ENCODE data around the gene APOA5.
"Not testable (repeated sequence)": the region's sequence is repeated elsewhere in the genome, so short reads cannot be mapped to it uniquely, and the experiment has no call there.

Gene APOA5

DNA sequence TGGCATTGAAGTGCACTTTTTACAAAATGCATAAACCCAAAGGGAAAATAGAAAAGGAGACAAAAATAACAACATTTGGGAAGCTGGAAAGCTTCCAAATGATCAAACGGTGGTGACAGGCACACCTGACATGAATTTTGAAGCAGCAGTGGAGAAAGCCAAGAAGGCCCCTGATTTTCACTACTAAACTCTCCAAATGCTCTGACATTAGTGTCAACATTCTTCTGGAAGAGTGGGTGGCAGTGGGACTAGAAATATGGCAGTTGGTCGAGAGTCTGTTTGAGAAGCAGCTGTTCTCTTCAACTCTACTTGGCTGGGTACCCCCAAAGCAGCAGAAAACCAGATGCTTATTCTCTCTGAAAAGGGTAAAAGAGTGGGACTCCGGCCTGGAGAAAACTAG, 12.3 kb upstream of the APOA5 start:
- H3K27me3 ChIP-seq (ENCODE audit: insufficient read depth, low read depth, severe bottlenecking) = no peaks in the 10 kb centered on the region
- no peak for DNase-seq
- no peak overlapping the region for H3K4me3 ChIP-seq (ENCODE audit: low read depth, low read length)
- H3K27ac ChIP-seq = no peak overlapping the region
- H3K36me3 ChIP-seq = no peaks in the 10 kb centered on the region
- TF ChIP-seq, protein P1, sequence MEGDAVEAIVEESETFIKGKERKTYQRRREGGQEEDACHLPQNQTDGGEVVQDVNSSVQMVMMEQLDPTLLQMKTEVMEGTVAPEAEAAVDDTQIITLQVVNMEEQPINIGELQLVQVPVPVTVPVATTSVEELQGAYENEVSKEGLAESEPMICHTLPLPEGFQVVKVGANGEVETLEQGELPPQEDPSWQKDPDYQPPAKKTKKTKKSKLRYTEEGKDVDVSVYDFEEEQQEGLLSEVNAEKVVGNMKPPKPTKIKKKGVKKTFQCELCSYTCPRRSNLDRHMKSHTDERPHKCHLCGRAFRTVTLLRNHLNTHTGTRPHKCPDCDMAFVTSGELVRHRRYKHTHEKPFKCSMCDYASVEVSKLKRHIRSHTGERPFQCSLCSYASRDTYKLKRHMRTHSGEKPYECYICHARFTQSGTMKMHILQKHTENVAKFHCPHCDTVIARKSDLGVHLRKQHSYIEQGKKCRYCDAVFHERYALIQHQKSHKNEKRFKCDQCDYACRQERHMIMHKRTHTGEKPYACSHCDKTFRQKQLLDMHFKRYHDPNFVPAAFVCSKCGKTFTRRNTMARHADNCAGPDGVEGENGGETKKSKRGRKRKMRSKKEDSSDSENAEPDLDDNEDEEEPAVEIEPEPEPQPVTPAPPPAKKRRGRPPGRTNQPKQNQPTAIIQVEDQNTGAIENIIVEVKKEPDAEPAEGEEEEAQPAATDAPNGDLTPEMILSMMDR (IDR thresholded peaks at IDR 0.05; ENCODE audit: low read depth, low read length) = no peak
- no peaks in the 10 kb centered on the region for H3K9me3 ChIP-seq (ENCODE audit: severe bottlenecking)

DNA sequence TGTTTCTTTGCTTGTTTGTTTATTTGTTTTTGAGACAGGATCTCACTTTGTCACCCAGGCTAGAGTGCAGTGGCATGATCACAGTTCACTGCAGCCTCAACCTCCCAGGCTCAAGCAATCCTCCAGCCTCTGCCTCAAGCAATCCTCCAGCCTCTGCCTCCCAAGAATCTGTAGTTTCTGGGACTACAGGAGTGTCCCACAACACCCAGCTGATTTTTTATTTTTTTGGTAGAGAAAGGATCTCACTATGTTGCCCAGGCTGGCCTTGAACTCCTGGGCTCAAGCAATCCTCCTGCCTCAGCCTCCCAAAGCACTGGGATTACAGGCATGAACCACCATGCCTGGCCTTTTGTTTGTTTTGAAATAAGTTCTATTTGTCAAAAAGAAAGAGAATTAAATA, 10.0 kb upstream of the APOA5 start:
- H3K9me3 ChIP-seq (ENCODE audit: severe bottlenecking); H3K4me3 ChIP-seq (ENCODE audit: low read depth, low read length); H3K36me3 ChIP-seq; H3K27ac ChIP-seq; H3K27me3 ChIP-seq (ENCODE audit: insufficient read depth, low read depth, severe bottlenecking); DNase-seq: not testable (repeated sequence)

- H3K36me3 ChIP-seq = no peaks in the 10 kb centered on the region
- TF ChIP-seq, protein P1 (IDR thresholded peaks at IDR 0.05; ENCODE audit: low read depth, low read length) = no peak
- H3K27me3 ChIP-seq (ENCODE audit: insufficient read depth, low read depth, severe bottlenecking) = no peaks in the 10 kb centered on the region
- H3K9me3 ChIP-seq (ENCODE audit: severe bottlenecking) = no peaks in the 10 kb centered on the region
- no peak for DNase-seq
- H3K27ac ChIP-seq = no peak overlapping the region
- no peak overlapping the region for H3K4me3 ChIP-seq (ENCODE audit: low read depth, low read length)
Measured at GRCh38 chr11:116800610-116801009, 8.9 kb upstream of the APOA5 start.

GRCh38 chr11:116798368-116798767, 6.7 kb upstream of the APOA5 start:
- H3K9me3 ChIP-seq (ENCODE audit: severe bottlenecking) = no peaks in the 10 kb centered on the region
- no peak for DNase-seq
- H3K27ac ChIP-seq = no peak overlapping the region
- no peak overlapping the region for H3K4me3 ChIP-seq (ENCODE audit: low read depth, low read length)
- no peaks in the 10 kb centered on the region for H3K36me3 ChIP-seq
- no peaks in the 10 kb centered on the region for H3K27me3 ChIP-seq (ENCODE audit: insufficient read depth, low read depth, severe bottlenecking)
- TF ChIP-seq, protein P1 (IDR thresholded peaks at IDR 0.05; ENCODE audit: low read depth, low read length) = no peak

DNA sequence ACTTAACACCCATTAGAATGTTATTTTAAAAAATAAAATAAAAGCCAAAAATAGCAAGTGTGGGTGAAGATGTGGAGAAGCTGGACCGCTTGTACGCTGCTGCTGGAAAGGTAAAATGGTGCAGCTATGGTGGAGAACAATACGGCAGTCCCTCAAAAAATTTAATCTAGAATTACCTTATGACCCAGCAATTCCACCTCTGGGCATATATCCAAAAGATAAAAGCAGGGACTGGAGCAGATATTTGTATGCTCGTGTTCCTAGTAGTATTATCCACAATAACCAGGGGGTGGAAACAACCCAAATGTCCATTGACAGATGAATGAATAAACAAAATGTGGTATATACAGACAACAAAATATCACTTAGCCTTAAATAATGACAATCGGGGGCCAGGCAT, 6.1 kb upstream of the APOA5 start:
- Histone ChIP-seq H3K27ac (no peak overlapping the region), H3K4me3 (ENCODE audit: low read depth, low read length) (no peak overlapping the region), H3K9me3 (ENCODE audit: severe bottlenecking) (no peaks in the 10 kb centered on the region), H3K36me3 (no peaks in the 10 kb centered on the region), H3K27me3 (ENCODE audit: insufficient read depth, low read depth, severe bottlenecking) (no peaks in the 10 kb centered on the region)
- TF ChIP-seq, protein P1 (IDR thresholded peaks at IDR 0.05; ENCODE audit: low read depth, low read length) = no peak
- no peak for DNase-seq

GRCh38 chr11:116796548-116796947, 4.9 kb upstream of the APOA5 start:
- H3K36me3 ChIP-seq = no peaks in the 10 kb centered on the region
- H3K27ac ChIP-seq = no peak overlapping the region
- H3K9me3 ChIP-seq (ENCODE audit: severe bottlenecking) = no peaks in the 10 kb centered on the region
- no peak overlapping the region for H3K4me3 ChIP-seq (ENCODE audit: low read depth, low read length)
- TF ChIP-seq, protein P1 (IDR thresholded peaks at IDR 0.05; ENCODE audit: low read depth, low read length) = no peak
- no peaks in the 10 kb centered on the region for H3K27me3 ChIP-seq (ENCODE audit: insufficient read depth, low read depth, severe bottlenecking)
- no peak for DNase-seq
